CD14-positive monocyte (primary cell): ENCODE results near the gene MAP1LC3B2. TPM values are rescaled to one million over a fixed set of nuclear protein-coding genes. Genes with fewer than 3 reads are reported as not detected.

Experiments
- DNase-seq, 3 donors: peaks; one replicate each; pipeline ENCODE4 v3.0.0-alpha.2; 2011 to 2022
- H2AFZ ChIP-seq: 2 replicates; pipeline ENCODE4 v1.6.0; 2012; ENCODE audit warnings: mild to moderate bottlenecking, low read depth, low read length, inconsistent platforms; ENCODE audit not compliant: insufficient read depth, poor library complexity, severe bottlenecking
- H3K27ac ChIP-seq, 2 donors: 1 replicate in 1 of 2; 2 replicates in 1 of 2; pipeline ENCODE4 v1.5.1; 2012 to 2013; ENCODE audit warnings: low read length in 2 of 2, control low read depth in 1 of 2, inconsistent platforms in 1 of 2, low read depth in 1 of 2, mild to moderate bottlenecking in 1 of 2
- H3K27me3 ChIP-seq, 2 donors: one replicate each; pipeline versions ENCODE4 v1.6.0 to v1.6.1; 2011 to 2013; ENCODE audit warnings: low read length in 2 of 2; ENCODE audit not compliant: control insufficient read depth in 2 of 2, insufficient read depth in 2 of 2
- H3K36me3 ChIP-seq, 2 donors: replicated peaks in 1 of 2; 1 replicate in 1 of 2; 2 replicates in 1 of 2; pipeline versions ENCODE4 v1.5.1 to v1.6.1; 2012 to 2013; ENCODE audit warnings: low read length in 2 of 2, control low read depth in 1 of 2, inconsistent platforms in 1 of 2, mild to moderate bottlenecking in 1 of 2; ENCODE audit not compliant: insufficient read depth in 2 of 2, control insufficient read depth in 1 of 2
- H3K4me1 ChIP-seq, 2 donors: 1 replicate in 1 of 2; 2 replicates in 1 of 2; pipeline versions ENCODE4 v1.5.1 to v1.6.1; 2012 to 2013; ENCODE audit warnings: low read length in 2 of 2, control low read depth in 1 of 2, inconsistent platforms in 1 of 2, mild to moderate bottlenecking in 1 of 2, moderate library complexity in 1 of 2; ENCODE audit not compliant: insufficient read depth in 2 of 2, control insufficient read depth in 1 of 2
- H3K4me2 ChIP-seq: replicated peaks from 2 replicates; pipeline ENCODE3; 2012; ENCODE audit warnings: low read length, moderate library complexity, mild to moderate bottlenecking; ENCODE audit not compliant: poor library complexity, severe bottlenecking; ENCODE audit errors: extremely low read depth
- H3K4me3 ChIP-seq, 3 experiments: fragments of 200-600 bp in 1 of 3; sonication (generic) in 1 of 3; replicated peaks in 1 of 3; 1 replicate in 2 of 3; 2 replicates in 1 of 3; pipeline ENCODE4 v1.5.1; 2011 to 2013; ENCODE audit warnings: low read length in 3 of 3, mild to moderate bottlenecking in 3 of 3, control low read depth in 2 of 3, low read depth in 2 of 3, inconsistent platforms in 1 of 3, moderate library complexity in 1 of 3
- H3K79me2 ChIP-seq: 2 replicates; pipeline ENCODE4 v1.6.0; 2012; ENCODE audit warnings: mild to moderate bottlenecking, control low read depth, inconsistent platforms, low read length, moderate library complexity; ENCODE audit not compliant: insufficient read depth
- H3K9ac ChIP-seq: 2 replicates; pipeline ENCODE4 v1.6.0; 2017; ENCODE audit warnings: low read length, mild to moderate bottlenecking; ENCODE audit not compliant: insufficient read depth, poor library complexity, severe bottlenecking
- H3K9me3 ChIP-seq, 2 donors: replicated peaks in 1 of 2; 1 replicate in 1 of 2; 2 replicates in 1 of 2; pipeline versions ENCODE4 v1.5.1 to v1.6.1; 2012 to 2013; ENCODE audit warnings: low read length in 2 of 2, control low read depth in 1 of 2; ENCODE audit not compliant: control insufficient read depth in 1 of 2, insufficient read depth in 1 of 2
- H4K20me1 ChIP-seq: 2 replicates; pipeline ENCODE4 v1.6.0; 2012; ENCODE audit warnings: mild to moderate bottlenecking, low read length, control low read depth, moderate library complexity; ENCODE audit not compliant: insufficient read depth
- H3K27ac Mint-ChIP-seq, 7 donors: one replicate each; pipeline ENCODE4 v1.8.0; 2020; ENCODE audit warnings: mild to moderate bottlenecking in 7 of 7, mixed read lengths in 7 of 7, moderate library complexity in 6 of 7, inconsistent platforms in 2 of 7
- H3K27me3 Mint-ChIP-seq, 3 donors: one replicate each; pipeline ENCODE4 v1.8.0; 2021 to 2022; ENCODE audit warnings: low read depth in 3 of 3, mild to moderate bottlenecking in 3 of 3, mixed read lengths in 3 of 3, moderate library complexity in 3 of 3, inconsistent platforms in 1 of 3
- H3K36me3 Mint-ChIP-seq, 2 donors: one replicate each; pipeline ENCODE4 v1.8.0; 2020; ENCODE audit warnings: mixed read lengths in 2 of 2, inconsistent platforms in 1 of 2, mild to moderate bottlenecking in 1 of 2
- H3K4me1 Mint-ChIP-seq: one replicate; pipeline ENCODE4 v1.8.0; 2020; ENCODE audit warnings: mild to moderate bottlenecking, mixed read lengths
- H3K4me3 Mint-ChIP-seq, 2 donors: one replicate each; pipeline ENCODE4 v1.8.0; 2020; ENCODE audit warnings: mild to moderate bottlenecking in 2 of 2, mixed read lengths in 2 of 2, moderate library complexity in 1 of 2
- H3K9me3 Mint-ChIP-seq, 7 donors: one replicate each; pipeline ENCODE4 v1.8.0; 2020 to 2022; ENCODE audit warnings: mixed read lengths in 7 of 7, mild to moderate bottlenecking in 6 of 7, moderate library complexity in 6 of 7, inconsistent platforms in 2 of 7
- WGBS: methylation state at CpG from one replicate; pipeline ENCODE4 v1.1.5; 2013; ENCODE audit warnings: missing lambda C conversion rate; ENCODE audit not compliant: insufficient coverage; 5-methylcytosine and 5-hydroxymethylcytosine counted together
- intact Hi-C, 2 donors: fragments of 100-400 bp; cut with micrococcal nuclease; formaldehyde crosslinking; loops; one replicate each; pipeline versions ENCODE4 v1.15.0 to v1.15.1; 2023
- polyA plus RNA-seq, 3 donors: library from polyadenylated mRNA; depleted of rRNA in 1 of 3; unstranded in 2 of 3; stranded (reverse) in 1 of 3; fragments of 300-500 nt in 2 of 3; fragments of >200 nt in 1 of 3; fragmentation: Illumina TruSeq in 2 of 3; gene quantifications; 1 replicate in 2 of 3; 2 replicates in 1 of 3; pipeline ENCODE4 v1.2.3, GENCODE V29; 2012 to 2021
- TF ChIP-seq, protein P1 (sequence below): fragments of 200-600 bp; IDR thresholded peaks from one replicate; pipeline ENCODE4 v1.8.0; 2022; ENCODE audit warnings: antibody characterized with exemption, mild to moderate bottlenecking

MAP1LC3B2 gene
- polyA plus RNA-seq, 3 donors: 2.6 to 12.9 (median 6.4) TPM

DNA sequence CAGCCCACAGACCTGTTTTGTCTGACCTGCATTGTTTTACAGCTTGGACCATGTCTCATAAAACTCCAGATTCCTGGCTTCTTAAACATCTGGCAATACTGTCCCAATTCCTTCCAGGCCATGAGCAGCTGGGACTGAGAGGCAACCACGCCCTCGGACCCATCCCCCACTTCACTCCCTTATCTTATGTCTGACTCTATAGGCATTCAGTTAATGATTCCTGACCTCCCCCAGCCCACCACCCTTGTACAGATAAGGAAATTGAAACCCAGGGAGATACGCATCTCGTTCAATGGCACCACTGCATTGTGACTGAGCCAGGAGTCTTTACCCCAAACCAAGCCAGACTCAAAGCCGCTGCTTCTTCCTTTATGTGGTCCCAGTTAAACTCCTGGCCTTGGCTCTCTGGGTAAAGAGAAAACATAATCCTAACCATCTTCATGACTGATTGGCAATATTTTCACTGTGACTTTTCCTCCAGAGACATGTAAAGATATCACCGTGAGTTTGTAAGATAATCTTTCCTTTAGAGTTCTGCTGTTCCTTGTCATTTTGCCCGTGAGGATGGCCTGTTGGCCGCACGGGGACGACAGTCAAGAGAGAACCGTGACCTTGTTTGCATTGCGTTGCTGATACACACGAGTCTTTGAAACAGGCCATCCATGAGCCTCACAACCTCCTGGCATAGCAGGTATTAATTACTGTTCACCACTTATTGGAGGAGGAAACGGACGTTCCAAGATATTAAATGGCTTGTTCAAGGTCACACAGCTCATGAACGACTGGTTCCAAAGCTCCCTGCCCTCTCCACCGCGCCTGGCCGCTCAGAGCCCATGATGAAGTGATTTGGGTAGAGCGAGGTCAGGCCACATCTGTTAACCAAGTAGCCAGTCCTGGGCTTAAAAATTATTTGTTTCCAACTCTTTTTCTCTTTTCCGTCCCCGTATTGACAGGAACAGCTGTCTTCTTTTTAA is 39.4 kb downstream of the MAP1LC3B2 start:
- Histone ChIP-seq H3K4me1 (peaks cover 46 to 50% of the 10 kb centered on the region in 2 donors), H3K27ac (peak overlapping the region in 1 of 2 donors; percentile 86), H4K20me1 (no peaks in the 10 kb centered on the region), H3K4me3 (peak overlapping the region in 1 of 3 experiments; percentile 56), H3K36me3 (no peaks in the 10 kb centered on the region), H3K79me2 (no peaks in the 10 kb centered on the region), H3K27me3 (no peaks in the 10 kb centered on the region), H3K4me2 (peak overlapping the region; percentile 55), H2AFZ (peak overlapping the region; percentile 66), H3K9ac (no peak overlapping the region), H3K9me3 (no peaks in the 10 kb centered on the region)
- intact Hi-C loops: loop anchor here (5.0 to 10.0 kb wide), 2 partner anchors 261 to 324 kb away; partner anchors contain the start of gene MED13L (in 1 of the 2)
- Mint-ChIP-seq H3K27ac (peak overlapping the region in 5 of 7 donors; percentile 83 to 94 (median 90)), H3K27me3 (peaks cover 0 to 1% (median 0%) of the 10 kb centered on the region in 3 donors), H3K36me3 (peaks cover 2 to 4% of the 10 kb centered on the region in 2 donors), H3K4me3 (no peak overlapping the region), H3K9me3 (peaks cover 0 to 5% (median 0%) of the 10 kb centered on the region in 7 donors), H3K4me1 (peaks cover 64% of the 10 kb centered on the region)
- DNase-seq: no peak
- 91% methylated on average over 16 of the region's 22 CpGs for WGBS
- TF ChIP-seq, protein P1, sequence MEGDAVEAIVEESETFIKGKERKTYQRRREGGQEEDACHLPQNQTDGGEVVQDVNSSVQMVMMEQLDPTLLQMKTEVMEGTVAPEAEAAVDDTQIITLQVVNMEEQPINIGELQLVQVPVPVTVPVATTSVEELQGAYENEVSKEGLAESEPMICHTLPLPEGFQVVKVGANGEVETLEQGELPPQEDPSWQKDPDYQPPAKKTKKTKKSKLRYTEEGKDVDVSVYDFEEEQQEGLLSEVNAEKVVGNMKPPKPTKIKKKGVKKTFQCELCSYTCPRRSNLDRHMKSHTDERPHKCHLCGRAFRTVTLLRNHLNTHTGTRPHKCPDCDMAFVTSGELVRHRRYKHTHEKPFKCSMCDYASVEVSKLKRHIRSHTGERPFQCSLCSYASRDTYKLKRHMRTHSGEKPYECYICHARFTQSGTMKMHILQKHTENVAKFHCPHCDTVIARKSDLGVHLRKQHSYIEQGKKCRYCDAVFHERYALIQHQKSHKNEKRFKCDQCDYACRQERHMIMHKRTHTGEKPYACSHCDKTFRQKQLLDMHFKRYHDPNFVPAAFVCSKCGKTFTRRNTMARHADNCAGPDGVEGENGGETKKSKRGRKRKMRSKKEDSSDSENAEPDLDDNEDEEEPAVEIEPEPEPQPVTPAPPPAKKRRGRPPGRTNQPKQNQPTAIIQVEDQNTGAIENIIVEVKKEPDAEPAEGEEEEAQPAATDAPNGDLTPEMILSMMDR: no peak

- Histone ChIP-seq H3K9me3 (no peaks in the 10 kb centered on the region), H3K9ac (peak overlapping the region; percentile 29), H3K4me1 (peaks cover 38 to 44% of the 10 kb centered on the region in 2 donors), H3K4me2 (peak overlapping the region; percentile 55), H3K79me2 (no peaks in the 10 kb centered on the region), H3K27me3 (no peaks in the 10 kb centered on the region), H2AFZ (peak overlapping the region; percentile 66), H3K36me3 (no peaks in the 10 kb centered on the region), H4K20me1 (no peaks in the 10 kb centered on the region), H3K27ac (peak overlapping the region in 1 of 2 donors; percentile 86), H3K4me3 (peak overlapping the region in 2 of 3 experiments; percentile 22 to 56)
- Mint-ChIP-seq H3K9me3 (peaks cover 0 to 5% (median 0%) of the 10 kb centered on the region in 7 donors), H3K36me3 (peaks cover 2 to 4% of the 10 kb centered on the region in 2 donors), H3K4me1 (peaks cover 59% of the 10 kb centered on the region), H3K27ac (peak overlapping the region; percentile 46 to 94 (median 88)), H3K4me3 (peak overlapping the region; percentile 53 to 59), H3K27me3 (peaks cover 0 to 1% (median 0%) of the 10 kb centered on the region in 3 donors)
- peak; percentile 70 to 73 (median 71) for DNase-seq
- WGBS: 45% methylated on average over 15 of the region's 30 CpGs
- TF ChIP-seq, protein P1: peak; percentile 70
- intact Hi-C loops: loop anchor here (5.0 to 10.0 kb wide), 2 partner anchors 262 to 325 kb away; partner anchors contain the start of gene MED13L (in 1 of the 2)
Measured at GRCh38 chr12:116599285-116600136, 40.3 kb downstream of the MAP1LC3B2 start.
